Peyer's patch (tissue), 4 donors: ENCODE measurements around the gene VAMP2. TPM values are rescaled to one million over a fixed set of nuclear protein-coding genes. Genes with fewer than 3 reads are reported as not detected.

Experiments
- DNase-seq, 3 donors: peaks; one replicate each; pipeline ENCODE4 v3.0.0-alpha.2; 2017 to 2019
- H3K27ac ChIP-seq, 4 donors: fragments of 200-600 bp; sonication (generic); one replicate each; pipeline ENCODE4 v1.5.1; 2016 to 2019
- H3K27me3 ChIP-seq, 2 donors: fragments of 200-600 bp; sonication (generic); one replicate each; pipeline ENCODE4 v1.5.1; 2019
- H3K36me3 ChIP-seq, 3 donors: fragments of 200-600 bp; sonication (generic); one replicate each; pipeline ENCODE4 v1.5.1; 2016 to 2019
- H3K4me1 ChIP-seq, 4 donors: fragments of 200-600 bp; sonication (generic); one replicate each; pipeline ENCODE4 v1.5.1; 2016 to 2019
- H3K4me3 ChIP-seq, 4 donors: fragments of 200-600 bp; sonication (generic); 1 replicate in 3 of 4; 2 replicates in 1 of 4; pipeline ENCODE4 v1.5.1; 2016 to 2019; ENCODE audit warnings: mild to moderate bottlenecking in 1 of 4
- H3K9me3 ChIP-seq, 4 donors: fragments of 200-600 bp; sonication (generic); one replicate each; pipeline ENCODE4 v1.5.1; 2016 to 2019; ENCODE audit warnings: mild to moderate bottlenecking in 1 of 4
- CTCF ChIP-seq, 6 experiments: fragments of 450-650 bp in 4 of 6; fragments of 200-600 bp in 2 of 6; sonication (generic) in 1 of 6; IDR thresholded peaks; one replicate each; pipeline ENCODE4 v1.5.1; 2017 to 2019; ENCODE audit warnings: antibody characterized with exemption in 6 of 6, mild to moderate bottlenecking in 3 of 6, moderate library complexity in 1 of 6
- POLR2A ChIP-seq, 2 donors: fragments of 450-650 bp; IDR thresholded peaks; one replicate each; pipeline ENCODE4 v1.5.1; 2017; ENCODE audit warnings: antibody characterized with exemption in 2 of 2, mild to moderate bottlenecking in 2 of 2, moderate library complexity in 2 of 2
- total RNA-seq, 4 donors: library from RNA; depleted of rRNA; stranded (reverse); fragments of >200 nt; gene quantifications; one replicate each; pipeline ENCODE4 v1.1.0, GENCODE V29; 2016

VAMP2 gene
- total RNA-seq, 4 donors from 2014 or later, result 10.7 to 40.2 (median 32.4) TPM

GRCh38 chr17:8159459-8160223 lies 3.1 kb downstream of the VAMP2 start:
- H3K27ac ChIP-seq, result peak overlapping the region; percentile 61 to 99 (median 88)
- peak in 1 of 3 donors; percentile 43 for DNase-seq
- no peaks in the 10 kb centered on the region for H3K27me3 ChIP-seq
- peaks cover 0 to 22% (median 0%) of the 10 kb centered on the region in 3 donors for H3K36me3 ChIP-seq
- H3K9me3 ChIP-seq, result no peaks in the 10 kb centered on the region
- no peak for TF ChIP-seq POLR2A (IDR thresholded peaks at IDR 0.05)
- TF ChIP-seq CTCF (IDR thresholded peaks at IDR 0.05), result no peak
- peaks cover 9 to 55% (median 21%) of the 10 kb centered on the region in 4 donors for H3K4me1 ChIP-seq
- no peak overlapping the region for H3K4me3 ChIP-seq

GRCh38 chr17:8159032-8159400 lies 3.7 kb downstream of the VAMP2 start:
- Histone ChIP-seq H3K9me3 (no peaks in the 10 kb centered on the region), H3K36me3 (peaks cover 0 to 22% (median 0%) of the 10 kb centered on the region in 3 donors), H3K4me1 (peaks cover 5 to 48% (median 23%) of the 10 kb centered on the region in 4 donors), H3K27ac (peak overlapping the region; percentile 61 to 99 (median 88)), H3K27me3 (no peaks in the 10 kb centered on the region), H3K4me3 (no peak overlapping the region)
- no peak for DNase-seq
- TF ChIP-seq POLR2A (IDR thresholded peaks at IDR 0.05) (no peak), CTCF (IDR thresholded peaks at IDR 0.05) (no peak)

GRCh38 chr17:8158267-8159031 lies 4.3 kb downstream of the VAMP2 start:
- H3K36me3 ChIP-seq, result peaks cover 0 to 22% (median 0%) of the 10 kb centered on the region in 3 donors
- H3K27ac ChIP-seq, result peak overlapping the region; percentile 84 to 99 (median 95)
- TF ChIP-seq CTCF (IDR thresholded peaks at IDR 0.05) (peak; percentile 92 to 99 (median 98)), POLR2A (IDR thresholded peaks at IDR 0.05) (peak; percentile 28 to 40)
- H3K4me3 ChIP-seq, result no peak overlapping the region
- H3K9me3 ChIP-seq, result no peaks in the 10 kb centered on the region
- no peaks in the 10 kb centered on the region for H3K27me3 ChIP-seq
- peaks cover 3 to 44% (median 23%) of the 10 kb centered on the region in 4 donors for H3K4me1 ChIP-seq
- DNase-seq, result peak; percentile 95 to 98 (median 95)

DNA sequence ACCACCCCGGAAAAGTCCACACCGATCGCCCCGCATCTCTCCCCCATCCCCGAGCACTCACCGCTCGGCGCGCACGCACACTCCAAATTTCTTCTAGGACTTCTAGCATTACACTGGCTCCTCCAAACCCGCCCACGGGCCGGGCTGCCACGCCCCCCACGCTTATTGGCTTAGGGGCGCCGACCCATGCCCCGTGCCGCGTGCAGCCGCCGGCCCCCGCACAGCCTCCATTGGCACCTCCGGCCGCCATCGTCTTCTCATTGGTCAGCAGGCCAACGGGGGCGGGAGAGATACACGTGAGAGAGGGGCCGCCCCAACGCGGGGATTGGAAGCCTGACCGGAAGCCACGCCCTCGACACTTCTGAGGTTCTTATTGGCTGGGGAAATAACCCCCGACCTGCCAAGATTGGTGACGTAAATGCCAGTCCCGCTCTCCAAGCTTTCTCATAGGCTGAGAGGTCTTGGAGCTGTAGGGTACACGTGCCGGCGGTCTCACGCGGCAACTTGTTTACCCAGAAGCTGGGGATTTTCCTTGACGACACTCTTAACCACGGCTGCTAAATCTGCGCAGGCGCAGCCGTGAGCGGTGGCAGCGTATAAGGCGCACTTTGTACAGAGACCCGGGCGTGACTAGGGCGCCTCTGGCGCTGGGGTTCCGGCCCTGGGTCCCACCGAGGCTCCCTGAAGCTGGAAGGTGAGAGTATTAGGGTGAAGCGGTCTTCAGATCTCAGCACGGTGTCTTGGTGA lies 6.3 kb downstream of the VAMP2 start:
- H3K27ac ChIP-seq, result peak overlapping the region; percentile 91 to 99 (median 99)
- no peaks in the 10 kb centered on the region for H3K27me3 ChIP-seq
- no peaks in the 10 kb centered on the region for H3K9me3 ChIP-seq
- peaks cover 2 to 45% (median 27%) of the 10 kb centered on the region in 4 donors for H3K4me1 ChIP-seq
- peak overlapping the region; percentile 54 to 89 (median 64) for H3K4me3 ChIP-seq
- H3K36me3 ChIP-seq, result peaks cover 0 to 19% (median 0%) of the 10 kb centered on the region in 3 donors
- peak; percentile 100 for TF ChIP-seq POLR2A (IDR thresholded peaks at IDR 0.05)
- peak in 2 of 6 experiments; percentile 13 to 25 for TF ChIP-seq CTCF (IDR thresholded peaks at IDR 0.05)
- DNase-seq, result peak; percentile 99 to 100 (median 100)

DNA sequence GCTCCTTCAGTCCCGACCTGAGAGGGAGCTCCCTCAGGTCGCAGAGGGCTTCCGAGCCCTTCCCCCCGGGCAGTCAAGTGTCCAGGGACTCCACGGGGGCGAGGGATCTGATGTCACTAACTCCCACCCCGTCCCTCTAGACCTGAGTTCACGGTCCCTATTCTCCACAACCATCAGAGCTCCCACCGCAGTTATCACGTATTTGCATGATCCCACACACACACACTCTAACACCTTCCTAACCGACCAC lies 6.8 kb downstream of the VAMP2 start:
- Histone ChIP-seq H3K9me3 (no peaks in the 10 kb centered on the region), H3K27me3 (no peaks in the 10 kb centered on the region), H3K4me1 (peaks cover 2 to 41% (median 24%) of the 10 kb centered on the region in 4 donors), H3K4me3 (peak overlapping the region; percentile 54 to 89 (median 64)), H3K27ac (peak overlapping the region; percentile 91 to 99 (median 99)), H3K36me3 (peaks cover 0 to 15% (median 0%) of the 10 kb centered on the region in 3 donors)
- no peak for TF ChIP-seq POLR2A (IDR thresholded peaks at IDR 0.05)
- peak in 1 of 6 experiments; percentile 8 for TF ChIP-seq CTCF (IDR thresholded peaks at IDR 0.05)
- no peak for DNase-seq
